ENCODE measurements around the gene H1-8.

DNA sequence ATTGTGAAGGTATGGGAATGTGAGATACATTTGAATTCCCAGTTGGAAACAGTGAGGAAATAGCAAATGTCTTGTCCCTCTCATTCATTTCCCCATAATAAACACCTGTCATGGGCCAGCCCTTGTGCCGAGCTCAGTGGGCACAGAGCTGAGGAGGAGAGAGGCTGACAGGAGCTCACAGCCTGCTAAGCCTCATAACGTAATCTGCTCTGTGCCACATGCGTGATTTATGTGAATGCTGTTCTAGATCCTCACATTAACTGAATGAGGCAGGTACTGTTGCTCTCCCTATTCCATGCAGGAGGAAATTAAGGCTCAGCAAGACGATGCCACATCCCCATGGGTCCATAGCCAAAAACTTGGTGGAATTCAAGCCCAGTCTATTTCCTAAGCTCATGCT lies 49.8 kb upstream of the H1-8 start:
- TF ChIP-seq, protein P1, sequence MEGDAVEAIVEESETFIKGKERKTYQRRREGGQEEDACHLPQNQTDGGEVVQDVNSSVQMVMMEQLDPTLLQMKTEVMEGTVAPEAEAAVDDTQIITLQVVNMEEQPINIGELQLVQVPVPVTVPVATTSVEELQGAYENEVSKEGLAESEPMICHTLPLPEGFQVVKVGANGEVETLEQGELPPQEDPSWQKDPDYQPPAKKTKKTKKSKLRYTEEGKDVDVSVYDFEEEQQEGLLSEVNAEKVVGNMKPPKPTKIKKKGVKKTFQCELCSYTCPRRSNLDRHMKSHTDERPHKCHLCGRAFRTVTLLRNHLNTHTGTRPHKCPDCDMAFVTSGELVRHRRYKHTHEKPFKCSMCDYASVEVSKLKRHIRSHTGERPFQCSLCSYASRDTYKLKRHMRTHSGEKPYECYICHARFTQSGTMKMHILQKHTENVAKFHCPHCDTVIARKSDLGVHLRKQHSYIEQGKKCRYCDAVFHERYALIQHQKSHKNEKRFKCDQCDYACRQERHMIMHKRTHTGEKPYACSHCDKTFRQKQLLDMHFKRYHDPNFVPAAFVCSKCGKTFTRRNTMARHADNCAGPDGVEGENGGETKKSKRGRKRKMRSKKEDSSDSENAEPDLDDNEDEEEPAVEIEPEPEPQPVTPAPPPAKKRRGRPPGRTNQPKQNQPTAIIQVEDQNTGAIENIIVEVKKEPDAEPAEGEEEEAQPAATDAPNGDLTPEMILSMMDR (conservative IDR thresholded peaks at IDR 0.05 in 1 of 2, IDR thresholded peaks at IDR 0.05 in 1 of 2; ENCODE audit: extremely low read depth in 1 of 2, insufficient read depth in 1 of 2, low read depth in 1 of 2, low read length in 2 of 2): no peak
- TF ChIP-seq EZH2 (IDR thresholded peaks at IDR 0.05; ENCODE audit: borderline replicate concordance, low read length): no peak

Data from mammary epithelial cell (primary cell).